Measurements from ENCODE around the gene HOXD11. TPM values are rescaled to one million over a fixed set of nuclear protein-coding genes. Genes with fewer than 3 reads are reported as not detected.

HOXD11 gene
- total RNA-seq, 1 experiment from 2014 or later, result not detected

DNA sequence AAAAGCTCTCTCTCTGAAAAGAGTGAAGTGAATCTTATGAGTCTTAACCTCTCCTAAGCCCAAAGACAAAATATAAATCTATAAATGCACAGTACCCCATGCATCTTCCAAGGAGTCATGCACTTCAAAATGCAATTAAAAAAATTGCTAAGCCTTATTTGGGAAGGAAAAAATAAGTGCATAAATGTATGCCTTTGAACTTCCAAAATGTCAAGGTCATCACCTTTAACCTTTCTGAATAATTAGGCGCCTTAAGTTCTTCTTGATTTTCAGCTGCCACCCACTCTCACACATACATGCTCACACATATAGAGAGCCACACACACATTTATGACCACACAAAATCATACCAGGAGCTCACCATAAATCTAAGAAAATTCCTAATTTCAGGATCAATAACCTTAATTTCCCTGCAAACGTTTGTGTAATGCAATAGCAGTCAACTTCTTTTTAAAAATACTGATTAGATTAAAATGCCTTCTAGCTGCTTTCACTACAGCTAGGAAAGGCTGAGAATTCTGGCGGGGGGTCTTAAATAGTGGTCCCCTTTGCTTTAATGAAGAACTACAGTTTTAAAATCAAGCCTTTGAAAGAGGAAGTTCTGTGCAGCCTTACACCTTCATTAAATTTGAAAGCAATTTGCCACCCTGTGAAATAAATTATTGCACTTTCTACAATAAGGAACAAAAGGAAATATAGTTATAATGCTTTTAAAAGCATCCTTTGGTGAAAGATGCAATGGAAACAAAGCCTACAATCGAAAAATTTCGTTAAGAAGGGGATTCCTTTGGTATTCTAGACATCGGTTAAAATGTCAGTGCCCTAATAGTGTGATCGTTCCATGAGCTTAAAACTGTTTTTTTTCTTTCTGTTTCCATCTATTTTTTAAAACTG is 3.6 kb downstream of the HOXD11 start:
- H3K36me3 Mint-ChIP-seq, result 0 out of 2 replicates have a peak, but pooled peaks cover 4% of the 10 kb centered on the region
- ATAC-seq (no peak), DNase-seq (ENCODE audit: low spot score) (no peak)
- peaks cover 33% of the 10 kb centered on the region for H3K4me1 Mint-ChIP-seq
- no peaks in the 10 kb centered on the region for H3K9me3 Mint-ChIP-seq
- H3K27ac Mint-ChIP-seq, result no peak overlapping the region
- CTCF ChIA-PET, result interaction anchor here (0.6 to 2.2 kb wide), 12 partner anchors 10 to 444 kb away, joined by 3 to 15 read pairs (median 4); partner anchors contain the start of gene HOXD9
- H3K4me3 Mint-ChIP-seq, result no peak overlapping the region
- TF ChIP-seq E2F4 (CRISPR knock-in tag; IDR thresholded peaks at IDR 0.05; ENCODE audit: borderline replicate concordance, low read depth) (no peak), CDX4 (CRISPR knock-in tag; IDR thresholded peaks at IDR 0.05; ENCODE audit: borderline replicate concordance) (no peak), FOXJ3 (CRISPR knock-in tag; IDR thresholded peaks at IDR 0.05; ENCODE audit: borderline replicate concordance) (no peak), STAT6 (CRISPR knock-in tag; conservative IDR thresholded peaks at IDR 0.05; ENCODE audit: low read depth) (no peak), NR3C1 (CRISPR knock-in tag; conservative IDR thresholded peaks at IDR 0.05; ENCODE audit: low read depth) (no peak), AR (CRISPR knock-in tag; IDR thresholded peaks at IDR 0.05) (no peak)
- TF ChIP-seq, protein P1, sequence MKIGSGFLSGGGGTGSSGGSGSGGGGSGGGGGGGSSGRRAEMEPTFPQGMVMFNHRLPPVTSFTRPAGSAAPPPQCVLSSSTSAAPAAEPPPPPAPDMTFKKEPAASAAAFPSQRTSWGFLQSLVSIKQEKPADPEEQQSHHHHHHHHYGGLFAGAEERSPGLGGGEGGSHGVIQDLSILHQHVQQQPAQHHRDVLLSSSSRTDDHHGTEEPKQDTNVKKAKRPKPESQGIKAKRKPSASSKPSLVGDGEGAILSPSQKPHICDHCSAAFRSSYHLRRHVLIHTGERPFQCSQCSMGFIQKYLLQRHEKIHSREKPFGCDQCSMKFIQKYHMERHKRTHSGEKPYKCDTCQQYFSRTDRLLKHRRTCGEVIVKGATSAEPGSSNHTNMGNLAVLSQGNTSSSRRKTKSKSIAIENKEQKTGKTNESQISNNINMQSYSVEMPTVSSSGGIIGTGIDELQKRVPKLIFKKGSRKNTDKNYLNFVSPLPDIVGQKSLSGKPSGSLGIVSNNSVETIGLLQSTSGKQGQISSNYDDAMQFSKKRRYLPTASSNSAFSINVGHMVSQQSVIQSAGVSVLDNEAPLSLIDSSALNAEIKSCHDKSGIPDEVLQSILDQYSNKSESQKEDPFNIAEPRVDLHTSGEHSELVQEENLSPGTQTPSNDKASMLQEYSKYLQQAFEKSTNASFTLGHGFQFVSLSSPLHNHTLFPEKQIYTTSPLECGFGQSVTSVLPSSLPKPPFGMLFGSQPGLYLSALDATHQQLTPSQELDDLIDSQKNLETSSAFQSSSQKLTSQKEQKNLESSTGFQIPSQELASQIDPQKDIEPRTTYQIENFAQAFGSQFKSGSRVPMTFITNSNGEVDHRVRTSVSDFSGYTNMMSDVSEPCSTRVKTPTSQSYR (CRISPR knock-in tag; IDR thresholded peaks at IDR 0.05), result no peak
- H3K27me3 Mint-ChIP-seq (ENCODE audit: low read depth), result peaks cover 98% of the 10 kb centered on the region
- POLR2A ChIA-PET, result no interaction called here

GRCh38 chr2:176111309-176111663 is 4.2 kb downstream of the HOXD11 start:
- peak; percentile 80 for DNase-seq (ENCODE audit: low spot score)
- CTCF ChIA-PET, result interaction anchor here (0.6 to 2.2 kb wide), 14 partner anchors 10 to 547 kb away, joined by 3 to 15 read pairs (median 3); partner anchors contain the start of gene HOXD9
- H3K4me3 Mint-ChIP-seq, result no peak overlapping the region

More at GRCh38 chr2:176111309-176111663, 4.2 kb downstream of the HOXD11 start:
- no peaks in the 10 kb centered on the region for H3K9me3 Mint-ChIP-seq
- H3K27me3 Mint-ChIP-seq (ENCODE audit: low read depth), result peaks cover 98% of the 10 kb centered on the region
- 0 out of 2 replicates have a peak, but pooled peaks cover 4% of the 10 kb centered on the region for H3K36me3 Mint-ChIP-seq
- H3K27ac Mint-ChIP-seq, result no peak overlapping the region
- H3K4me1 Mint-ChIP-seq, result peaks cover 29% of the 10 kb centered on the region
- no peak for TF ChIP-seq ZNF423 (CRISPR knock-in tag; IDR thresholded peaks at IDR 0.05)
- TF ChIP-seq OVOL2 (CRISPR knock-in tag; IDR thresholded peaks at IDR 0.05; ENCODE audit: borderline replicate concordance), result no peak
- peak; percentile 26; the same call in 1 of the 2 replicates for TF ChIP-seq GABPB1 (CRISPR knock-in tag; IDR thresholded peaks at IDR 0.05)
- TF ChIP-seq, protein P2, sequence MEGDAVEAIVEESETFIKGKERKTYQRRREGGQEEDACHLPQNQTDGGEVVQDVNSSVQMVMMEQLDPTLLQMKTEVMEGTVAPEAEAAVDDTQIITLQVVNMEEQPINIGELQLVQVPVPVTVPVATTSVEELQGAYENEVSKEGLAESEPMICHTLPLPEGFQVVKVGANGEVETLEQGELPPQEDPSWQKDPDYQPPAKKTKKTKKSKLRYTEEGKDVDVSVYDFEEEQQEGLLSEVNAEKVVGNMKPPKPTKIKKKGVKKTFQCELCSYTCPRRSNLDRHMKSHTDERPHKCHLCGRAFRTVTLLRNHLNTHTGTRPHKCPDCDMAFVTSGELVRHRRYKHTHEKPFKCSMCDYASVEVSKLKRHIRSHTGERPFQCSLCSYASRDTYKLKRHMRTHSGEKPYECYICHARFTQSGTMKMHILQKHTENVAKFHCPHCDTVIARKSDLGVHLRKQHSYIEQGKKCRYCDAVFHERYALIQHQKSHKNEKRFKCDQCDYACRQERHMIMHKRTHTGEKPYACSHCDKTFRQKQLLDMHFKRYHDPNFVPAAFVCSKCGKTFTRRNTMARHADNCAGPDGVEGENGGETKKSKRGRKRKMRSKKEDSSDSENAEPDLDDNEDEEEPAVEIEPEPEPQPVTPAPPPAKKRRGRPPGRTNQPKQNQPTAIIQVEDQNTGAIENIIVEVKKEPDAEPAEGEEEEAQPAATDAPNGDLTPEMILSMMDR (IDR thresholded peaks at IDR 0.05), result peak; percentile 40; the same call in 1 of the 2 replicates
- TF ChIP-seq CDX4 (CRISPR knock-in tag; IDR thresholded peaks at IDR 0.05; ENCODE audit: borderline replicate concordance), result no peak
- no peak for TF ChIP-seq ZNF396 (CRISPR knock-in tag; IDR thresholded peaks at IDR 0.05; ENCODE audit: borderline replicate concordance)
- TF ChIP-seq, protein P3, sequence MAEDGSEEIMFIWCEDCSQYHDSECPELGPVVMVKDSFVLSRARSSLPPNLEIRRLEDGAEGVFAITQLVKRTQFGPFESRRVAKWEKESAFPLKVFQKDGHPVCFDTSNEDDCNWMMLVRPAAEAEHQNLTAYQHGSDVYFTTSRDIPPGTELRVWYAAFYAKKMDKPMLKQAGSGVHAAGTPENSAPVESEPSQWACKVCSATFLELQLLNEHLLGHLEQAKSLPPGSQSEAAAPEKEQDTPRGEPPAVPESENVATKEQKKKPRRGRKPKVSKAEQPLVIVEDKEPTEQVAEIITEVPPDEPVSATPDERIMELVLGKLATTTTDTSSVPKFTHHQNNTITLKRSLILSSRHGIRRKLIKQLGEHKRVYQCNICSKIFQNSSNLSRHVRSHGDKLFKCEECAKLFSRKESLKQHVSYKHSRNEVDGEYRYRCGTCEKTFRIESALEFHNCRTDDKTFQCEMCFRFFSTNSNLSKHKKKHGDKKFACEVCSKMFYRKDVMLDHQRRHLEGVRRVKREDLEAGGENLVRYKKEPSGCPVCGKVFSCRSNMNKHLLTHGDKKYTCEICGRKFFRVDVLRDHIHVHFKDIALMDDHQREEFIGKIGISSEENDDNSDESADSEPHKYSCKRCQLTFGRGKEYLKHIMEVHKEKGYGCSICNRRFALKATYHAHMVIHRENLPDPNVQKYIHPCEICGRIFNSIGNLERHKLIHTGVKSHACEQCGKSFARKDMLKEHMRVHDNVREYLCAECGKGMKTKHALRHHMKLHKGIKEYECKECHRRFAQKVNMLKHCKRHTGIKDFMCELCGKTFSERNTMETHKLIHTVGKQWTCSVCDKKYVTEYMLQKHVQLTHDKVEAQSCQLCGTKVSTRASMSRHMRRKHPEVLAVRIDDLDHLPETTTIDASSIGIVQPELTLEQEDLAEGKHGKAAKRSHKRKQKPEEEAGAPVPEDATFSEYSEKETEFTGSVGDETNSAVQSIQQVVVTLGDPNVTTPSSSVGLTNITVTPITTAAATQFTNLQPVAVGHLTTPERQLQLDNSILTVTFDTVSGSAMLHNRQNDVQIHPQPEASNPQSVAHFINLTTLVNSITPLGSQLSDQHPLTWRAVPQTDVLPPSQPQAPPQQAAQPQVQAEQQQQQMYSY (CRISPR knock-in tag; IDR thresholded peaks at IDR 0.05), result no peak
- ATAC-seq, result peak; percentile 12
- POLR2A ChIA-PET, result no interaction called here

Data from WTC11 (cell line).